Measurements from ENCODE around the gene CCT7.
A peak's percentile ranks its signal among the peaks of the same experiment; 100 is the strongest.

Gene CCT7

DNA sequence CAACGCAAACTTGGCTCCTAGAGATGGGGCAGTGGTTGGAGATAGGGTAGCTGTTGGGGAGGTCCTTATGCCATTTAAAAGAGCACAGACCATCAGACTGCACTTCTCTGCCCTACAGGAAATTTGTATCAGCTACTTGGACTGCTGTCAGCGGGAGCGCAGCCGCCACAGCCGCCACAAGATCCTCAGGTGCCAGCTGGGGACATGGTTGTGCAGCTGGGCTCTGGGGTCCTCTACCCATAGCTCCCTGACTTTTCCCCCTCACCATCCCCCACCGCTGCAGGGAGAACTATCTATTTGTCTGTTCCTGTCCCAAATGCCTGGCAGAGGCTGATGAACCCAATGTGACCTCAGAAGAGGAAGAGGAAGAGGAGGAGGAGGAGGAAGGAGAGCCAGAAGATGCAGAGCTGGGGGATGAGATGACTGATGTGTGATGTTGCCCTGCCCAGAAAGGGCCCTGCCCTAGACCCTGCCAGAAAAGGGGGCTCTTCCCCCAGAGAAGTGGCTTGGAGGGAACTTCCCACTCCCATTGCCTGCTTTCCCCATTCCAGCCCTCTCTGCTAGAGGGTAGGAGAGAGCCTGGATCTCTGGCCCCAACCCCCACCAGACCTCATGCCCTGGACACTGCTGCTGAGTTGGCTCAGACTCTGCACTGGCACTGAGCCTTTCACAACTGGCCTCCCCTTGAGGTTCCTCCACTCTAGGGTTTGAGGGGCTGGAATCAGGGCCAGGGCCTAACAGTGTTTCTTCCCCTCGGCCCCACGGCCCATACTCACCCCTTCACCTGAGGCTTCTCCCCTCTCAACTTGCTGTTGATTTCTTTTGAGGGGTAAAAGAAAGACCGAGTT, 8.4 kb upstream of the CCT7 start:
- no peak for DNase-seq (ENCODE audit: low read depth, low spot score)

- DNase-seq (ENCODE audit: low read depth, low spot score) = no peak
Measured at GRCh38 chr2:73227086-73227485, 7.0 kb upstream of the CCT7 start.

- no peak for DNase-seq (ENCODE audit: low read depth, low spot score)
Measured at GRCh38 chr2:73228631-73229030, 5.5 kb upstream of the CCT7 start.

DNA sequence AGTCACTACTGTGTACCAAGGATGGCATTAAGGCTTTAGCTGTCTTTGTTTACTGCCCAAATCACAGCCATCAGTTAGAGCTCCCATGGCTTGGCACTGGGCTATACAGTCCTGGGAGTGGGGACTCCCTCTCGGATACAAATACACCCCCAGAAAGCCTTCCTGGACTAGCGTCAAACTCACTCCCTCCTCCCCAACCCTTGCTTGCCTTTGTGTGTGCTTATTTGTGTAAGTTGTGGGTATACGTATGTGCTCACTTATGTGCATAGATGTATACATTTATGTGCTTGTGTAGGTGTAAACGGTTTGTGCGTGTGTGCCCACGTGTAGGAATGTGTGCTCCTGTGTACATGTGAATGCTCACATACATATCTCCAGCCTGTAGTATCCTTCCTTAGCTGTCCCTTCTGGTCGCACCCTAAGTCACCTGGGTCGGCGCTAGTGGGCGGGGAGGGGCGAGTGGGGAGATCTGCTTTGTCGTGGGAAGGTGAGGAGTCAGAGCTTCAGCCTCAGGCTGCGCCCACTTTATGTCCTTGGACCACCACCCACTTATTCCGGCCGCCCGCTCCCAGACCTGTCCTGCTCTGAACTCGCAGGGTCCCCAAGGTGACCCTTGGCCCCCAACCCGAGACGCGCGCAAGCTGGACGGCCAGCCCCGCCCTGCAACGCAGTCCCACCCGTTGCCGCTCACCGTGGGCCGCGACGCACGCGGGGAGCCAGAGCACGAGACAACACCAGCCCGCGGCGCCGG, 1.5 kb upstream of the CCT7 start:
- DNase-seq (ENCODE audit: low read depth, low spot score) = no peak

GRCh38 chr2:73233154-73233931, 765 bp upstream of the CCT7 start, which contains the start of gene PRADC1:
TSS of gene PRADC1 (minus strand) at chr2:73233239. CDS start at chr2:73233160, 79 bp downstream.
- peak; percentile 98 for DNase-seq (ENCODE audit: low read depth, low spot score)

GRCh38 chr2:73235315-73236028, 1.4 kb downstream of the CCT7 start:
- no peak for DNase-seq (ENCODE audit: low read depth, low spot score)

DNA sequence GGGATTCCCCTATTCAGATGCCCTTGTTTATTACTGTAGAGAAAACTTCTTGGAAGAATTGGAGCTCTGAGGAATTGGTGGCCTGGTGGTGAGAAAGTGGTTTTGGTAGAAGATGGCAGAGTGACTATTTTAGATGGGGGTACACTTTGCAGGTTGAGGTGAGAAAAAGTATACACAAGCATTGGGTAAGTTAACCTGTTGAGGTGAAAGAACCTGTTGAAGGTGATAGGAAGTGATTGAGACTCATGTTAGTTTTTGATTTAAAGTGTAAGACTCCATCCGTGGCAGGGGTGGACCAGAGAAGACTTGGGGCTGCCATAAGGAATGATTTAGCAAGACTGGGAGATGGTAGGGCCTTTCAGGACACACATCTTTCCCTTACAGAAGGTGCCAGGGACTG, 3.1 kb downstream of the CCT7 start:
- DNase-seq (ENCODE audit: low read depth, low spot score) = no peak

- DNase-seq (ENCODE audit: low read depth, low spot score) = no peak
Measured at GRCh38 chr2:73238149-73238548, 4.0 kb downstream of the CCT7 start.

GRCh38 chr2:73238976-73239375, 4.9 kb downstream of the CCT7 start:
- DNase-seq (ENCODE audit: low read depth, low spot score) = no peak

DNA sequence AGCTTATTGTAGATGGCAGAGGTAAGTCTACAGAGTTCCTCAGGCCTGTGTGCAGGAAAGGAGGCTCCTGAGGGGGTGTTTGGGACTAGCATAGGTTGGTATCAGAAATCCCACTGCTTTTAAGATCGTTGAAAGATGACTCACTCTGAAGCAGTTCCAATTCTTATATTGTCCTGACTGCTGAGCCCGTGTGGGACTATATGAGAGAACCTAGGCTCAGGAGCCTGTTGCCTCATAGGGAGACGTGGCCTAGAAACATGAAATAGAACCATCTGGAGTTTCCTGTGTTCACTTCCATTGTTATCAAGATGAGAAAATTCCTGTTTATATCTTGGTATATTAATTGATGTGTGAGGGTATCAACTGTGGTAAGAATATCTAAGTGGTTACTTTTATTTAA, 5.7 kb downstream of the CCT7 start:
- DNase-seq (ENCODE audit: low read depth, low spot score) = no peak

DNA sequence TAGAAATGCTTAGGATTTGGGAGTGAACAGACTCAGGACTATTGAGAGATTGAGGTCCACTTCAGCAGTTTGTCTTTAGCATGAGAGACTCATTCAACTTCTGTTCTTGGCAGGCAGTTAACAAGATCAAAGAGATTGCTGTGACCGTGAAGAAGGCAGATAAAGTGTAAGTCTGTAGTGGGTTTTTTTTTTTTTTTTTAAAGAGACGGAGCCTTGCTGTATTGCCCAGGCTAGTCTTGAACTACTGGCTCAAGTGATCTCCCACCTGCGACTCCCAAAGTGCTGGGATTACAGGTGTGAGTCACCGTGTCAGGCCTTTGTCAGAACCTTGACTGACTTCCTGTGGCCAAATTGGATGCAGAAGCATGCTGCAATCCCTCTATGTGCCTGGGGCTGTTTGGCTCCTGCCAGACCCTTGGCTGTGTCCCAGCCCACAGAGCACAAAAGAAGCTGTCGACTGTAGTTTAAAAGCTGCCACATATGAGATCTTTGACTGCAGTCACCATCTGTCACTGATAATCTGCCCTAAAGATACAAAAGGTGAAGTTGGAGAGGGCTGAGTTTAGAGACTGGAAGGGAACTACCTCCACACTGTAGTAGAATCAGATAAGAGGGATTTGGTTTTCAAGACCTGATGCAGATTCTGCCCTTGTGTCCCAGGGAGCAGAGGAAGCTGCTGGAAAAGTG, 9.9 kb downstream of the CCT7 start:
- no peak for DNase-seq (ENCODE audit: low read depth, low spot score)

GRCh38 chr2:73244580-73244979, 10.5 kb downstream of the CCT7 start:
- DNase-seq (ENCODE audit: low read depth, low spot score) = no peak

GRCh38 chr2:73246850-73247249, 12.7 kb downstream of the CCT7 start:
- no peak for DNase-seq (ENCODE audit: low read depth, low spot score)

DNA sequence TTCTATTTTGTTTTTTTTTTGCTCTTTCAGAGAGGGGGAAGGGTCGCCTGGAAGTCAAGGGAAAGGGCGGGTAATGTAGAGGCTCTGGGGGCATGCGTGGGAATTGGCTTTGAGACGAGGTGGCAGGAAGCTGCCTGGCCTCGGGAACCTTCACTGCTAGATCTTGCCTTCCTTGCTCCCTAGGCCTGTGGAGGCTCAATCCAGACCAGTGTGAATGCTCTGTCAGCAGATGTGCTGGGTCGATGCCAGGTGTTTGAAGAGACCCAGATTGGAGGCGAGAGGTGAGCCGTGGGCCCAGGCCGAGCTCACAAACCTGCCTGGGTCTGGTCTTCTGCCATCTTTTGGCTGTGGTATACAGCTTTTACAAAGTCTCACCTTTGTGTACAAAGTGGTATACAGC, 15.5 kb downstream of the CCT7 start:
- no peak for DNase-seq (ENCODE audit: low read depth, low spot score)

DNA sequence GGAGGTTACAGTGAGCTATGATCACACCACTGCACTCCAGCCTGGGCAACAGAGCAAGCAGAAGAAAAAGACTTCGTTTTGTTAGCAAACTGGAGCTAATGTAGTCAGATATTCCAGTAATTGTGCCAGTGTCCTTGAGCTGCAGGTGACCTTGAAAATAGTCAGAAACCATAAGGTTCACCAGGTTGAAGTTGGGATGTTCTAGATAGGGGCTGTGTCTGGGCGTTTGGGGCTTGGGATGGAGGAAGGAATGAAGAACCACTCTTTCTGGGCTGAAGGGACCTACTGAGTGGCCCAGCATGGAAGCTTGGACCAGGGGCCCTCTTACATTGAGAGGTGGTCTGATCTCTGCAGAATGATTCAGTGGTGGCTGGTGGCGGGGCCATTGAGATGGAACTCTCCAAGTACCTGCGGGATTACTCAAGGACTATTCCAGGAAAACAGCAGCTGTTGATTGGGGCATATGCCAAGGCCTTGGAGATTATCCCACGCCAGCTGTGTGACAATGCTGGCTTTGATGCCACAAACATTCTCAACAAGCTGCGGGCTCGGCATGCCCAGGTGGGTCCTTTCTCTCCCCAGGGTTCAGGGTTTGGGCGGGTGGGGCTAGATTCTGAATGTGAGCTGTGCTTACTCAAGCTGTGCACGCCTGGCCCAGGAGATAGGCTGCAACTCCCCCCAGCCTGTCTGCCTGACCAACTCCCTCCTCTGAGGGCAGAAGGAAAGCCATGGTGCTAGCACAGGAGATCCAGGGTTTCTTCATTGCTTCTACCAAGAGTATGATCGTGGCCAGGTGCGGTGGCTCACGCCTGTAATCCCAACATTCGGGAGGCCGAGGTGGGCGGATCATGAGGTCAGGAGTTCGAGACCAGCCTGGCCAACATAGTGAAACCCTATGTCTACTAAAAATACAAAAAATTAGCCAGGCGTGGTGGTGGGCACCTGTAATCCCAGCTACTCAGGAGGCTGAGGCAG, 17.1 kb downstream of the CCT7 start:
- DNase-seq (ENCODE audit: low read depth, low spot score) = no peak

DNA sequence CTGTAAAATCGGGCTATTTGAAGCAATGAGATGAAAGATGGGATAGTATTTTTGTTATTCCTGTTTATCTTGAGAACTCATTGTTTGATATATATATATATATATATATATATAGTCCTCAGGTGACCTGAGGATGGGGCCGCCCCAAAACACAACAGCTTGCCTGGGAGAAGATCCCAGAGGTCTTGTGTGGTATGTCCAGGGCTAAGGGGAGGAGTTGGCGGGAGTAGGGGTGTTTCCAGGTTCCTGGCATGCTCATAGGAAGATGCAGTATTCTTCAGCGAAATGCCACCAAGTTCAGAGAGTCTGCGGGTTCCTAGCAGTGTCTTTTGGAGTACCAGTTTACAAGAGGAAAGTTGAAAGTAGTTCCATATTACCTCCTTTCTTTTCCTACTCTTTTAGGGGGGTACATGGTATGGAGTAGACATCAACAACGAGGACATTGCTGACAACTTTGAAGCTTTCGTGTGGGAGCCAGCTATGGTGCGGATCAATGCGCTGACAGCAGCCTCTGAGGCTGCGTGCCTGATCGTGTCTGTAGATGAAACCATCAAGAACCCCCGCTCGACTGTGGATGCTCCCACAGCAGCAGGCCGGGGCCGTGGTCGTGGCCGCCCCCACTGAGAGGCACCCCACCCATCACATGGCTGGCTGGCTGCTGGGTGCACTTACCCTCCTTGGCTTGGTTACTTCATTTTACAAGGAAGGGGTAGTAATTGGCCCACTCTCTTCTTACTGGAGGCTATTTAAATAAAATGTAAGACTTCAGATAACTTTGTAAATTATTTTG, 18.3 kb downstream of the CCT7 start:
- no peak for DNase-seq (ENCODE audit: low read depth, low spot score)

DNA sequence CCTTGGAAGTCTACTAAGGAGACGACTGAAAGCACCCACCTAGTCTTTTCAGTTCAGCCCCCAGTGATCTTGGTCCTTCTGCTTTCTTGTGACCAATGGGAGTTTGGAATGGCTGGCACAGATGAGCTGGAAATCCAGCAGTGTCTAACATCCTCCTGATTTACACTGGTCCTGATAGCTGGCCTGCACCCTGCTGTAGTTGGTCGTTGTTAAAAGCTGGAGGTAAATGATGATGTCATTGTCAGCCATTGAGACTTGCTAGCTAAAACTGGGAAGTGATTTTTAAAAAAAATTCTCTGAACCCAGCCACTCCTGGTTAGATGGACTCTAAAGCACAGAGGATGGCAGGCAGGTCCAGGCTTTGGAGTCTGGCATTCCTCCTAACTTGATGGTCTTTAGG, 19.3 kb downstream of the CCT7 start:
- DNase-seq (ENCODE audit: low read depth, low spot score) = no peak

GRCh38 chr2:73253901-73254300, 19.8 kb downstream of the CCT7 start:
- DNase-seq (ENCODE audit: low read depth, low spot score) = no peak
